RKO (cell line): ENCODE measurements around the gene GAS2L1.
"Not testable (repeated sequence)": the region's sequence is repeated elsewhere in the genome, so short reads cannot be mapped to it uniquely, and the experiment has no call there.

ENCODE experiments used
- DNase-seq: peaks from one replicate; pipeline ENCODE4 v3.0.0-alpha.2; 2016; ENCODE audit warnings: low spot score

GAS2L1 gene

GRCh38 chr22:29342577-29343312 is 36.3 kb downstream of the GAS2L1 start:
- no peak for DNase-seq

DNA sequence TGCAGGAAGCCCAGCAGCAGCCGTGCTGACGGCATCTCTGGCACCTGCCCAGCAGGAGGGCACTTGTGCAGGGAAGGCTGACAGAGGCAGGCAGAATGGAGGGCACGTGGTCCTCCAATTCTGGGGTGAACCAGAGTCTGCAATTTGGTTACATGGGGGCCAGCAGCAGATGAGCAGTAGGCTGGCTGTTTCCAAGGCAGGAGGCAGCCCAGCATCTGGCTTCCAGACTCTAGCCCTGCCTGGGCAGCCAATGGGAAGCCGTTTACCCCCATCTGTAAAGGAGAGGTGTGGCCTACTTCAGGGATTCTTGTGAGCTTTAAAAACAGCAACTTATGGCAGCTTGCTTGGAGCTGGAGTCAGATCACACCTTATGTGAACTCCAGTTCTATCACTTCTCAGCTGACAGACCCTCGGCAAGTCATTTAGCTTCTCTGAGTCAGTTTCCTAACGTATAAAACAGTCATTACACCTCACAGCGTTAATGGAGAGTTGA is 36.9 kb downstream of the GAS2L1 start:
- DNase-seq, result no peak

GRCh38 chr22:29344137-29344536 is 37.7 kb downstream of the GAS2L1 start:
- DNase-seq, result no peak

DNA sequence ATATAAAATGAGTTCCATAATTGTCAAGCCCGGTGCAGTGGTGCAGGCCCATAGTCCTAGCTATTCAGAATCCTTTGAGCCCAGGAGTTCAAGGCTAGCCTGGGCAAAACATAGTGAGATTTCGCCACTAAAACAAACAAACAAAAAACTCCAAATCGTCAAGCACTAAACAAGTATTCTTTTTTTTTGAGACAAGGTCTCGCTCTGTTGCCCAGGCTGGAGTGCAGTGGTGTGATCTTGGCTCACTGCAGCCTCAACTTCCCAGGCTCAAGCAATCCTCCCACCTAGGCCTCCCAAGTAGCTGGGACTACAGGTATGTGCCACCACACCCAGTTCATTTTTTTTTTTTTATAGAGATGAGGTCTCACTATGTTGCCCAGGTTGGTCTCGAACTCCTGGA is 38.4 kb downstream of the GAS2L1 start:
- DNase-seq, result not testable (repeated sequence)

DNA sequence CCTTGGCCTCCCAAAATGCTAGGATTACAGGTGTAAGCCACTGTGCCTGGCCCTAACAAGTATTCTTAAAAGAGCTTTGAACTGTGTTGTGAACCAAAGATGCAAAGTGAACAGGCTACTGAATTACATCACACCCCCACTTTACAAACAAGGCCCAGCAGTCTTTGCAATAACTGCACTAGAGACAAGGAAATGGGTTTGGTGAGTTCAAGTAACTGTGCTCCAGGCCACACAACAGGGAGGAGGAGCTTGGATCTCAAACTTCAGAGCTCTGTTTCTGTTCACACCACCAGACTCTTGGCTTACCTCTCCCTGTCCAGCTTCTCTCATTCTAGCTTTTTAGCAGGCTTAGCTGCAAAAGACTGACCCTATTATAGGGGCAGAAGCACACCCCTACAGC is 39.5 kb downstream of the GAS2L1 start:
- DNase-seq, result no peak

GRCh38 chr22:29346659-29347058 is 40.2 kb downstream of the GAS2L1 start:
- DNase-seq, result no peak

DNA sequence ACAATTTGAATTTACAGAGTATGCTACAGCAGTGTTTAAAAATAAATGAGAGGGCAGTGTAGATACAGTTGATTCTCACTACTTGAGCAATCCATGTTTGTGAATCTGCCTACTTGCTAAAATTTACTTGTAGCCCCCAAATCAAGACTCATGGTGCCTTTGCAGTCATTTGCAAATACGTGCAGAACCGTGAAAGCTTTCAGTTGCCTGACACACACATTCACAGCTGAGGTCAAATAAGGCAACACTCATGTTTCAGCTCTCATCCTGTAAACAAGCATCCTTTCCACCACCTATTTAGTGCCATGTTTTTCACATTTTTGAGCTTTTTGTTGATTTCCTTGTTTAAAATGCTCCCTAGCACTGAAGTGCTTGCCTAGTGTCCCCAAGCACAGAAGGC is 41.6 kb downstream of the GAS2L1 start:
- no peak for DNase-seq

GRCh38 chr22:29348956-29349355 is 42.5 kb downstream of the GAS2L1 start:
- no peak for DNase-seq

- DNase-seq, result no peak
Measured at GRCh38 chr22:29351042-29351441, 44.6 kb downstream of the GAS2L1 start.

- DNase-seq, result no peak
Measured at GRCh38 chr22:29351891-29352290, 45.4 kb downstream of the GAS2L1 start.

- DNase-seq, result no peak
Measured at GRCh38 chr22:29352778-29353177, 46.3 kb downstream of the GAS2L1 start.

DNA sequence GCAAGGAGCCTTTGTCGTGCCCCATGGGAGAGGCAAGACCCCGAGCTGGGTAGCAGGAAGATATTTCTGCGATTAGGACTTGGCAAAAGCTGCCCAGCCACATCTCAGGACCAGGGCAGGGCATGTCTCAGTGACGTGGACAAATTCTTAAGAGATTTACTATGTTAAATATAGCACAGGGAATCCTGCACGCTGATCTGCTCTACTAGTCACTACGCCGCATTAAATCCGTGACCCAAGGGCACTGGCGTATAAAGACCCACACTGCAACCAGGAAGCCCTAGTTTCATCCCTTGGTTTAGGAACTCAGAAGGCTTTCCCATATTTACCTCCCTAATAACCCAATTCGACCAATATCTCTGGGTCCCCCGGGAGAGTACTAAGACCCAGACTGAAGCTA is 46.8 kb downstream of the GAS2L1 start:
- no peak for DNase-seq

- DNase-seq, result no peak
Measured at GRCh38 chr22:29353860-29354259, 47.4 kb downstream of the GAS2L1 start.

DNA sequence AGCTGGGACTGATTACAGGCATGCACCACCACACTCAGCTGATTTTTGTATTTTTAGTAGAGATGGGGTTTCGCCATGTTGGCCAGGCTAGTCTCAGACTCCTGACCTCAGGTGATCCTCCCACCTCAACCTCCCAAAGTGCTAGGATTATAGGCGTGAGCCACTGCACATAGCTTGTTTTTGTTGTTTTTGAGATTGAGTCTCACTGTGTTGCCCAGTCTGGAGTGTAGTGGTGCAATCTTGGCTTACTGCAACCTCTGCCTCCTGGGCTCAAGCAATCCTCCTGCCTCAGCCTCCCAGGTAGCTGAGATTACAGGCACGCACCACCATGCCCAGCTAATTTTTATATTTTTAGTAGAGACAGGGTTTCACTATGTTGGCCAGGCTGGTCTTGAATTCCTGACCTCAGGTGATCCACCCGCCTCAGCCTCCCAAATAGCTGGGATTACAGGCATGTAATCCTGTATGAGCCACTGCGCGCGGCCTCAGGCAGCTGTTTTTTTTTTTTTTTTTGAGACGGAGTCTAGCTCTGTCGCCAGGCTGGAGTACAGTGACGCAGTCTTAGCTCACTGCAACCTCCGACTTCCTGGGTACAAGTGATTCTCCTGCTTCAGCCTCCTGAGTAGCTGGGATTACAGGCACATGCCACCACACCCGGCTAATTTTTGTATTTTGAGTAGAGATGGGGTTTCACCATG is 50.9 kb downstream of the GAS2L1 start:
- DNase-seq, result not testable (repeated sequence)

DNA sequence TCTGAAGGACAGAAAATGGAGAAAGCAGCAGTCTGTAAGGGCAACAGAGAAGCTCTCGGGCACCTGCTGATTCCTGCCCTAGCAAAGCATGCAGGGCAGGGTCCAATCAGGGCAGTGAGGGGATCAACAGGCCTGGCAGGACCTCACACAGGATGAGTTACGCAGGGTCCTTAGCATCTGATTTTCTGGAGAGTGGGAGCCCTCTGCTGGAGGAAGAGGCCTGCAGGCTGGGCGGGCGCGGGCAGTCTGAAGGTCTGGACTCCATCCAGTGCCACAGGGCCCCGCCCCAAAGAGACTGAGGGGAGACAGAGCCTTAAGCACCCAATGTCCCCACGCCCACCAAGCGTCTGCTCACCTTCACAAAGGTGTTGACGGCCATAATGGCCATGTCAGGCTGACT is 53.0 kb downstream of the GAS2L1 start:
- DNase-seq, result peak; percentile 16
